PFSK-1 (cell line): ENCODE results near the gene LPCAT4.

Experiments
- POLR2AphosphoS5 ChIP-seq: IDR thresholded peaks from 2 replicates; pipeline ENCODE4 v1.6.1; 2012; ENCODE audit warnings: low read depth, mild to moderate bottlenecking, control low read depth, low read length, moderate library complexity
- REST ChIP-seq, 2 experiments: IDR thresholded peaks; 2 replicates each; pipeline versions ENCODE4 v1.6.1 to v1.8.0; 2011 to 2012; ENCODE audit warnings: low read depth in 2 of 2, low read length in 2 of 2, control low read depth in 1 of 2, inconsistent platforms in 1 of 2, mild to moderate bottlenecking in 1 of 2, moderate library complexity in 1 of 2; ENCODE audit not compliant: insufficient read depth in 1 of 2
- SIN3A ChIP-seq: IDR thresholded peaks from 2 replicates; pipeline ENCODE4 v1.6.1; 2012; ENCODE audit warnings: mild to moderate bottlenecking, low read length, moderate library complexity, borderline replicate concordance; ENCODE audit not compliant: insufficient read depth

GRCh38 chr15:34358367-34358766 is 8.6 kb downstream of the LPCAT4 start:
- no peak for TF ChIP-seq REST (IDR thresholded peaks at IDR 0.05; ENCODE audit: insufficient read depth in 1 of 2, low read depth in 2 of 2, low read length in 2 of 2)
- no peak for TF ChIP-seq POLR2AphosphoS5
- TF ChIP-seq SIN3A, result no peak
